ENCODE data around the gene DOCK1. TPM values are rescaled to one million over a fixed set of nuclear protein-coding genes. Genes with fewer than 3 reads are reported as not detected.

Gene DOCK1
- total RNA-seq, 1 experiment from 2014 or later = 82.2 TPM

DNA sequence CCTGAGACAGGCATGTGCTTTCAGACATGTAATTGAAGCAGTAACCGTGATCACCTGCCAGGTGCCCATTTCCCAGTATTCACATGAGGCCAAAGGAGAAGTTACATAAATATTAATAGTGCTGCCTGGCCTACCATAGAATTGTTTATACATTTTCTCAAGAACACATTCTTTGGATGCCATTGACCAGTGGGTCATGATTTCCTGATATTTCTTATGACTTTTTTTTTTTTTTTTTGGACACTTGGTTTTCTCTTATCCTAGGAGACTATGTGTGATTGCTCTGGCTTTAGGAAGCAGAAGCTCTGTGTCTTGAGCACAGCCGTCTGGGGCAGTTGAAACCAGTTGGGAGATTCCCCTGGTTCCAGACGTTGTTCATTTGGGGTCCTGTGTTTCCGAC, 500.0 kb downstream of the DOCK1 start:
- DNase-seq = no peak
- H3K27ac Mint-ChIP-seq (ENCODE audit: unreplicated experiment) = no peak overlapping the region

DNA sequence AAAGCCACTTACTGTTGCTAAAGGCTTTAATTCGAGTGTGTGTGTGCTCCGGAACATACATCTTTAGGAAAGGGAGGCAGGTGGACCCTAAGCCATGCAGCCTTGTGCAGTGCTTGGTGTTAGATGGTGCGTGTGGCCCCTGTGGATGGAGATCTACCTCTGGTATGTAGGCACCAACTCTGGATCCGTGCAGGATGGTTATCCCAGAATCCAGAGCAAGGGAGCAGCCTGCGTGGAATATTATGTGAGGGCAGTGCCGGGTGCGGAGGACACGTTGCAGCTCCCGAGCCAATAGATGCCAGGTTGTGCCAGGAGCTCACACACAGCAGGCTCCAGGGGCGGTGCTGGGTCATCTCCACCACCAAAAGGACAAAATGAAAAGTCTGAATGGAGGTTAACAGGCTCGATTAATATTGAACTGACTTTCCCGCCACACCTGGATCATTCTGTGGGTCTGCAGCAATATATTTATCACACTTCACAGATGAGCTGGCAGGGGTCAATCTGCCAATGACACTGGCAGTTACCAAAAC, 500.9 kb downstream of the DOCK1 start:
- DNase-seq = no peak
- H3K4me1 Mint-ChIP-seq (ENCODE audit: low read depth, unreplicated experiment) = no peaks in the 10 kb centered on the region
- intact Hi-C loops (cut with micrococcal nuclease; ENCODE audit: unreplicated experiment) = no loop called here
- H3K27me3 Mint-ChIP-seq (ENCODE audit: insufficient read depth, unreplicated experiment) = no peaks in the 10 kb centered on the region
- no peak overlapping the region for H3K27ac Mint-ChIP-seq (ENCODE audit: unreplicated experiment)
- Histone ChIP-seq H3K4me1 (no peaks in the 10 kb centered on the region), H3K9me3 (no peaks in the 10 kb centered on the region), H3K27me3 (replicated peaks; ENCODE audit: control insufficient read depth, insufficient read depth, low read length) (no peaks in the 10 kb centered on the region), H3K4me3 (ENCODE audit: low read depth, low read length) (no peak overlapping the region), H3K36me3 (ENCODE audit: control insufficient read depth, insufficient read depth, low read length) (no peaks in the 10 kb centered on the region; the same call in 1 of the 2 replicates)
- no TSS peak for BruUV-seq (replicated peaks)
- H3K9me3 Mint-ChIP-seq (ENCODE audit: unreplicated experiment) = no peaks in the 10 kb centered on the region
- no peak overlapping the region for H3K4me3 Mint-ChIP-seq (ENCODE audit: unreplicated experiment)
- ChIA-PET CTCF (no interaction called here), POLR2A (no interaction called here)
- H3K36me3 Mint-ChIP-seq (ENCODE audit: insufficient read depth, unreplicated experiment) = peaks cover 28% of the 10 kb centered on the region
- TF ChIP-seq, protein P1, sequence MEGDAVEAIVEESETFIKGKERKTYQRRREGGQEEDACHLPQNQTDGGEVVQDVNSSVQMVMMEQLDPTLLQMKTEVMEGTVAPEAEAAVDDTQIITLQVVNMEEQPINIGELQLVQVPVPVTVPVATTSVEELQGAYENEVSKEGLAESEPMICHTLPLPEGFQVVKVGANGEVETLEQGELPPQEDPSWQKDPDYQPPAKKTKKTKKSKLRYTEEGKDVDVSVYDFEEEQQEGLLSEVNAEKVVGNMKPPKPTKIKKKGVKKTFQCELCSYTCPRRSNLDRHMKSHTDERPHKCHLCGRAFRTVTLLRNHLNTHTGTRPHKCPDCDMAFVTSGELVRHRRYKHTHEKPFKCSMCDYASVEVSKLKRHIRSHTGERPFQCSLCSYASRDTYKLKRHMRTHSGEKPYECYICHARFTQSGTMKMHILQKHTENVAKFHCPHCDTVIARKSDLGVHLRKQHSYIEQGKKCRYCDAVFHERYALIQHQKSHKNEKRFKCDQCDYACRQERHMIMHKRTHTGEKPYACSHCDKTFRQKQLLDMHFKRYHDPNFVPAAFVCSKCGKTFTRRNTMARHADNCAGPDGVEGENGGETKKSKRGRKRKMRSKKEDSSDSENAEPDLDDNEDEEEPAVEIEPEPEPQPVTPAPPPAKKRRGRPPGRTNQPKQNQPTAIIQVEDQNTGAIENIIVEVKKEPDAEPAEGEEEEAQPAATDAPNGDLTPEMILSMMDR (IDR thresholded peaks at IDR 0.05; ENCODE audit: insufficient read depth in 1 of 2, low read depth in 1 of 2, low read length in 1 of 2, severe bottlenecking in 1 of 2, unreplicated experiment in 1 of 2) = no peak

More for the DNA sequence above, 500.0 kb downstream of the DOCK1 start:
- H3K9me3 ChIP-seq = no peaks in the 10 kb centered on the region
- H3K4me3 Mint-ChIP-seq (ENCODE audit: unreplicated experiment) = no peak overlapping the region
- ChIA-PET POLR2A (no interaction called here), CTCF (no interaction called here)
- no TSS peak for BruUV-seq (replicated peaks)
- H3K36me3 ChIP-seq (ENCODE audit: control insufficient read depth, insufficient read depth, low read length) = no peaks in the 10 kb centered on the region
- intact Hi-C loops (cut with micrococcal nuclease; ENCODE audit: unreplicated experiment) = no loop called here
- no peak overlapping the region for H3K4me3 ChIP-seq (ENCODE audit: low read depth, low read length)
- H3K27me3 Mint-ChIP-seq (ENCODE audit: insufficient read depth, unreplicated experiment) = no peaks in the 10 kb centered on the region
- TF ChIP-seq, protein P1 (IDR thresholded peaks at IDR 0.05; ENCODE audit: insufficient read depth in 1 of 2, low read depth in 1 of 2, low read length in 1 of 2, severe bottlenecking in 1 of 2, unreplicated experiment in 1 of 2) = no peak
- peaks cover 21% of the 10 kb centered on the region for H3K36me3 Mint-ChIP-seq (ENCODE audit: insufficient read depth, unreplicated experiment)
- H3K9me3 Mint-ChIP-seq (ENCODE audit: unreplicated experiment) = no peaks in the 10 kb centered on the region
- no peaks in the 10 kb centered on the region for H3K27me3 ChIP-seq (replicated peaks; ENCODE audit: control insufficient read depth, insufficient read depth, low read length)
- H3K4me1 Mint-ChIP-seq (ENCODE audit: low read depth, unreplicated experiment) = no peaks in the 10 kb centered on the region
- H3K4me1 ChIP-seq = no peaks in the 10 kb centered on the region

DNA sequence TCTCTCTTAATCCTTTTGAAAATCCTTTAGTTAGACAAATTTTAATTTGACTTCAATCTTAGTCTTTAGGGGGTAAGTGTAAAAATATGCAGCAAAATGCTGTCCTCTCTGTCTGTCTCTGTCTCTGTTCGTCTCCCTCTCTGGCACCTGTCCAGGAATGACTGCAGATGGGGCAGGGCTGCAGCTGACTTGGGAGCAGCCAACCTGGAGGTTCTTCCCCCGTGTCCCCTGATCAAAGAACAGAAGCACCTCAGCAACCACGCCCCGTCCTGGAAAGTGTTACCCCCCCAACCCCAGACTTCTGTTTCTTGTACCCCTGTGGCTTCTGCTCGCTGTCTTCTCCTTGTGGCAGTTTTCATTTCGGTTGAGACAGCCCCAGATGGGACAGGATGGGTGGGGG, 502.3 kb downstream of the DOCK1 start:
- no peaks in the 10 kb centered on the region for H3K4me1 ChIP-seq
- TF ChIP-seq, protein P1 (IDR thresholded peaks at IDR 0.05; ENCODE audit: insufficient read depth in 1 of 2, low read depth in 1 of 2, low read length in 1 of 2, severe bottlenecking in 1 of 2, unreplicated experiment in 1 of 2) = no peak
- no peaks in the 10 kb centered on the region; the same call in none of the 2 replicates for H3K36me3 ChIP-seq (ENCODE audit: control insufficient read depth, insufficient read depth, low read length)
- BruUV-seq (replicated peaks) = no TSS peak
- DNase-seq = no peak
- POLR2A ChIA-PET = no interaction called here
- Mint-ChIP-seq H3K4me1 (ENCODE audit: low read depth, unreplicated experiment) (no peaks in the 10 kb centered on the region), H3K27ac (ENCODE audit: unreplicated experiment) (no peak overlapping the region), H3K9me3 (ENCODE audit: unreplicated experiment) (no peaks in the 10 kb centered on the region), H3K36me3 (ENCODE audit: insufficient read depth, unreplicated experiment) (peaks cover 25% of the 10 kb centered on the region), H3K27me3 (ENCODE audit: insufficient read depth, unreplicated experiment) (no peaks in the 10 kb centered on the region), H3K4me3 (ENCODE audit: unreplicated experiment) (no peak overlapping the region)
- H3K9me3 ChIP-seq = no peaks in the 10 kb centered on the region
- intact Hi-C loops (cut with micrococcal nuclease; ENCODE audit: unreplicated experiment) = no loop called here
- CTCF ChIA-PET = no interaction called here
- no peaks in the 10 kb centered on the region for H3K27me3 ChIP-seq (replicated peaks; ENCODE audit: control insufficient read depth, insufficient read depth, low read length)
- H3K4me3 ChIP-seq (ENCODE audit: low read depth, low read length) = no peak overlapping the region
